ENCODE results near the gene PNRC2. TPM values are rescaled to one million over a fixed set of nuclear protein-coding genes. Genes with fewer than 3 reads are reported as not detected.

PNRC2 gene
- total and polyA plus RNA-seq, 10 of the 15 experiments (the other 5 are each of a cell fraction or from before 2014, with no cell fraction given) = 106 to 205 (median 163) TPM

GRCh38 chr1:23980728-23981070 lies 21.1 kb downstream of the PNRC2 start (continued):
- no peak; the same call in 1 of the 2 replicates for TF ChIP-seq CREM (IDR thresholded peaks at IDR 0.05; ENCODE audit: low read depth)
- TF ChIP-seq NBN (IDR thresholded peaks at IDR 0.05) = peak; percentile 15
- TF ChIP-seq SRF (IDR thresholded peaks at IDR 0.05; ENCODE audit: low read depth in 2 of 2, low read length in 2 of 2) = no peak
- peak; percentile 47; the same call in 1 of the 2 replicates for TF ChIP-seq NFIC (IDR thresholded peaks at IDR 0.05; ENCODE audit: low read depth, low read length)
- TF ChIP-seq ZNF592 (IDR thresholded peaks at IDR 0.05) = no peak
- no peak for TF ChIP-seq JUNB (IDR thresholded peaks at IDR 0.05)
- peak; percentile 66; the same call in 1 of the 2 replicates for TF ChIP-seq WRNIP1 (IDR thresholded peaks at IDR 0.05; ENCODE audit: borderline replicate concordance, low read depth, low read length)
- no peak for TF ChIP-seq MXI1 (IDR thresholded peaks at IDR 0.05; ENCODE audit: low read depth, low read length)
- TF ChIP-seq SREBF2 (IDR thresholded peaks at IDR 0.05; ENCODE audit: low read length) = no peak
- TF ChIP-seq SREBF1 (IDR thresholded peaks at IDR 0.05; ENCODE audit: low read length) = no peak
- TF ChIP-seq PKNOX1 (IDR thresholded peaks at IDR 0.05) = no peak
- TF ChIP-seq FOXM1 (IDR thresholded peaks at IDR 0.05; ENCODE audit: low read depth, low read length) = peak; percentile 52
- no peak for TF ChIP-seq ZBTB40 (IDR thresholded peaks at IDR 0.05; ENCODE audit: borderline replicate concordance)
- peak; percentile 22 to 46; a peak in 3 of 4 replicates for TF ChIP-seq BHLHE40 (IDR thresholded peaks at IDR 0.05; ENCODE audit: borderline replicate concordance in 1 of 2, low read depth in 2 of 2, low read length in 1 of 2)
- no peak for TF ChIP-seq CHD1 (IDR thresholded peaks at IDR 0.05; ENCODE audit: low read depth, low read length)
- TF ChIP-seq RBBP5 (conservative IDR thresholded peaks at IDR 0.05) = no peak
- TF ChIP-seq E2F8 (IDR thresholded peaks at IDR 0.05; ENCODE audit: low read depth, partially characterized antibody) = no peak
- TF ChIP-seq SMARCA5 (IDR thresholded peaks at IDR 0.05) = peak; percentile 37; the same call in 1 of the 2 replicates
- TF ChIP-seq FOS (IDR thresholded peaks at IDR 0.05; ENCODE audit: borderline replicate concordance, extremely low read depth, insufficient read length) = no peak
- no peak for TF ChIP-seq POLR2A (IDR thresholded peaks at IDR 0.05; ENCODE audit: low read depth, low read length)
- TF ChIP-seq KAT2A (conservative IDR thresholded peaks at IDR 0.05; ENCODE audit: control insufficient read depth, low read depth, low read length) = no peak
